Endometrium (tissue), 2 donors: ENCODE results near the gene PSMC6.
"Not testable (repeated sequence)": the region's sequence is repeated elsewhere in the genome, so short reads cannot be mapped to it uniquely, and the experiment has no call there.

ENCODE experiments used
- FAIRE-seq: peaks from 2 replicates; lab custom pipeline; 2012; peaks lifted over from hg19 to GRCh38; lab: Jason Lieb, UNC
- donor health status: control.
- donor health status: control.

The PSMC6 gene

DNA sequence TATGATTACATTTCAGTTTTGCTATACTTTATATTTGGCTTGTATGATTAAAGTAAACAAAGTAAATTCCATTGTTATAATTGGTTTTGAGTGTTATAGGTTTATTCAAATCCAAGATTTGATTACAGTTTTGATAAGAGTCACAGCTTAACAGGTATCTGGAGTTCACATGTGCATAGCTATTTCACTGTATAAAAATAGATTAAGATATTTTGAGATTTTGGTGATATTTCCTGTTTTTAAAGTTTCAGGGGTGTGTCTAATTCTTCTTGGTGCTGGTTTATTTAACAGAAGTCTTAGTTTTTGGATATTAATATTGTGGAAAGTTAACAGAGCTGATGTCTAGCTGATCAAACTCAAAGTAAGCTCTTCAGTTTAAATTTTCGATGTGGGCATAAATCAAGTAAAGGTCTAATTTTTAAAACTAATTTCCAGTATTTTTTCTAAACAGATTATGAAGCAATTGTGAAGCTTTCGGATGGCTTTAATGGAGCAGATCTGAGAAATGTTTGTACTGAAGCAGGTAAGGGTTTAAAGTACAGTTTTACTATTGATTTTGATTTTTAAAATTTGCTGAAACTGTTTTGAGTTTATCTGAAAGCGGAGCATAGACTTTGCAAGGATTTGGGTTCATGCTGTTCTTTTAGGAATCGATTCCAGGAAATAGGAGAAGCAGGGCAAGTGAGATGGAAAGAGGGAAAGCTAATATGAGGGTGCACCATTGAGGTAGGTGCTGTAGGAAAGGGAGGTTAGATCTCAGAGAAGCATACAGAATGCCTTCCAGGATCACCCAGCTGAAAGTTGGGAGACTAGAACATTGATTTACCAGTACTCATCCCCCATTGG lies 16.7 kb downstream of the PSMC6 start:
- no peak for FAIRE-seq

- FAIRE-seq = no peak
Measured at GRCh38 chr14:52724360-52724644, 17.3 kb downstream of the PSMC6 start.

DNA sequence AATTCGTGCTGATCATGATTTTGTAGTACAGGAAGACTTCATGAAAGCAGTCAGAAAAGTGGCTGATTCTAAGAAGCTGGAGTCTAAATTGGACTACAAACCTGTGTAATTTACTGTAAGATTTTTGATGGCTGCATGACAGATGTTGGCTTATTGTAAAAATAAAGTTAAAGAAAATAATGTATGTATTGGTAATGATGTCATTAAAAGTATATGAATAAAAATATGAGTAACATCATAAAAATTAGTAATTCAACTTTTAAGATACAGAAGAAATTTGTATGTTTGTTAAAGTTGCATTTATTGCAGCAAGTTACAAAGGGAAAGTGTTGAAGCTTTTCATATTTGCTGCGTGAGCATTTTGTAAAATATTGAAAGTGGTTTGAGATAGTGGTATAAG lies 20.5 kb downstream of the PSMC6 start:
- FAIRE-seq = peak; percentile 58

- FAIRE-seq = not testable (repeated sequence)
Measured at GRCh38 chr14:52729035-52729434, 22.0 kb downstream of the PSMC6 start.

DNA sequence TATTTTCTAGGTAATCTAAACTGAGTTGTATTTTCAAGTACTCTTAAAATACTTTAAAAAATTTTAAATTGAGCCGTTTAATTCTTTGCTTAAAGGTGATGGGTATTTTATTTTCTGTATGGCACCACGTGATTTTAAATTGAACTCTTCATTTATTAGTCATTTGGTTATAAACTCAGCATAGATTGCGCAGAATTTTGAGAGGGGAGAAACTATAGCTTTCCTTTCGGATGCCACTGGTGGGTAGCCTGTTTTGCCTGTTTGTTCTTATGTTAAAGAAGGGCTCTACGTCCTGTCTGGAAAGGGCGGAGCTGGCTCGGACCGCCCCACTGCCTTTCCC lies 22.6 kb downstream of the PSMC6 start:
- peak; percentile 78 for FAIRE-seq

DNA sequence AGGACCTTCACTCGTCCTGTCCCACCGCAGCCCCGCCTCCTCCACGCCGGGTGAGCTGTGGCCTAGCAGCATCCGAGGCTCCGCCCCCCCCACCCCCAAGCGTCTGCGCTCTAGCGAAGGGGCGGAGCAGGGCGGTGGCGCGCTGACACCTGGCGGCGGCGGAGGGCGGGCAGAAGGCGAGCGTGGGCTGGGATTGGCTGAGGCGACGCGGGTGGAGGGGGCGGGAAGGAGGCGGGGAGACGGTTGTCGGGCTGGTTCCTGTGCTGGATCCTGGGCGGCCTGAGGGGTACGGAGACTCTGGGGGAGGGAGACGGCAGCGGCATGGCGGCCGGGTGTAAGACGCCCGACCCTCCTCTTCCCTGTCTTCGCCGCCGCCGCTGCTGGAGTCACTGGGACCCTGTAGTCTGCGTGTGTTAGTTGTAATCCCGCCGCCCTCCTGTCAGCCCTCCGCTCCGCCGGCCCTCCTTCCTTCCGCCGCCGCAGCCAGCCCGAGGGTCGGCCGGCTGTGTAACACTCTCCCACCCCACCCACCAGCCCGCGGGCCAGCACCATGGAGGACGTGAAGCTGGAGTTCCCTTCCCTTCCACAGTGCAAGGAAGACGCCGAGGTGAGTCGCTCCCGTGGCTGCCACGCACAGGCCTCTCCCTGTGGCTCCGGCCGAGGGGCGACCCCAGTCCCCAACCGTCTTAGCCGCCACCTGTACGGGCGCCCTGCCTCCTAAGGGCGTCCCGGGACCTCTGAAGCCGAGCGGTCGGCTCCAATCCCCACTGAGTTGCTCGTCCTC lies 23.1 kb downstream of the PSMC6 start, which contains the start of gene STYX:
Gene STYX (plus strand): TSS at position 242 of the 784 bp plus-strand sequence. CDS start 309 bp downstream, at position 551.
- no peak for FAIRE-seq

- no peak for FAIRE-seq
Measured at GRCh38 chr14:52730709-52731111, 23.7 kb downstream of the PSMC6 start.

- no peak for FAIRE-seq
Measured at GRCh38 chr14:52733824-52734223, 26.8 kb downstream of the PSMC6 start.

DNA sequence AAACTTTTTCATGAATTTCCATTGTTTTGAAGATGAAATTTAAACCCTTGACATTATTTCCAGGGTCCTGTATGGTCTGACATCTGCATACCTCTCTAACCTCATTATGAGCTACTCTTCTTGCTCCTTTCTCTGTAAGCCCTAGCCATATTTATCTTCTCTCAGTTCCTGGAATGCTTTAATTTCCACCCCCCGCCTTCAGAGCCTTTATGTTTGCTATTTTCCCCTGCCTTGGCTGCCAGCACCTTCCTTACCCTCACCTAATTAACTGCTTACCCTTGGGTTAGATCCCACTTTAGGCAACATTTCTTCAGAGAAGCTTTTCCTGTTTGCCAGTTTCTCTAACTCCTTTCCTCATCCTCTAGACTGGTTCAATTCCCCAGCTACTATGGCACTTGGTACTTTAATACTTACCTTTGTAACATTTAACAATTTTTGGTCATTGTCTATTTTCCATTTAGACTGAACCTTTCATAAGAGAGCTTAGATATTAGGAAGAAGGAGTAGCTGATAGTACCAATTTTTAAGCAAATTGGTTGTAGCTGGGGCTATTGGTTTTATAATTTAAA lies 29.0 kb downstream of the PSMC6 start:
- no peak for FAIRE-seq

- no peak for FAIRE-seq
Measured at GRCh38 chr14:52738409-52738808, 31.4 kb downstream of the PSMC6 start.

- no peak for FAIRE-seq
Measured at GRCh38 chr14:52740751-52741150, 33.8 kb downstream of the PSMC6 start.

DNA sequence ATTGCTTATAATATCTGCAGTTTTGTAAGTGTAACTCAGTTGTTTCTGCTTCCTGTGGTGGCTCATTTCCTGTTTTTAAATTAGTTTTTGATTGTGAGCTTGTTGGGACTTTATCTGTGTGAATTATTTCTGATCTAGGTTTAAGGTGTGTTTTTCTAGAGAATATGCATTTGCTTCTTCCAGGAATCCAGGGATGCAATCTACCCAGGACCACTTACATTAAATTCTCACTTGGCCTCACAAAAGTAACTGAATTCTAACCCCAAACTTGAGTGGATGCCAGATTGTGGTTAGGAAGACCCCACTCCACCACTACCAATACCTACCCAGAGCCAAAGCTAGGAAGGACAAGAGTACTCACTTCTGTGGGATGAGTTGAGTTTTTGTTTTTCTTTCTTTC lies 34.9 kb downstream of the PSMC6 start:
- FAIRE-seq = no peak

- FAIRE-seq = no peak
Measured at GRCh38 chr14:52748647-52749292, 41.8 kb downstream of the PSMC6 start.

DNA sequence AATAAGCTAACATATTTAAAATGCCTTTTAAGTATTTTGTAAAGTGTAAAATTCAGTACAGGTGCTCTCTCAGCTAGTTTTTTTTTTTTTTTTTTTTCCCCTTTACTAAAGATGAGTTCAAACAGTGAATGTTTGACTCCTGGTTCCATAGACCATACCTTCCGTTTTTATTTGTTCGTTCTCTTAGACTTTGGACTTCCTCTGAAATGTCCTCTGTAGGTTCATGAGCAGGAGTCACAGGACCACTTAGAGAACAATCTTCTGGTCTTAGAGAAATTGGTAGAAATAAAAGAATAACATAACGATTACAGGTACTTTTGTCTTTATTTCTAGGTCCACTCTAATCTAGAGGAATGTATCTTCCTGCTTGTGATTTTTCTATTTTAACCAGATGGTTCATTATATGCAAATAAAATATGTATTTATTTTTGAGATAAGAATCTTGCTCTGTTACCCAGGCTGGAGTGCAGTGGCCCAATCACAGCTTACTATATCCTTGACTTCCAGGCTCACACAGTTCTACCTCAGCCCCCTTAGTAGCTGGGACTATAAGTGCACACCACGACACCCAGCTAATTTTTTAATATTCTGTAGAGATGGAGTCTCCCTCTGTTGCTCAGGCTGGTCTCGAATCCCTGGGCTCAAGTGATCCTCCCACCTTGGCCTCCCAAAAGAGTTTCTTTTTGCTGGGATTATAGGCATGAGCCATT lies 48.8 kb downstream of the PSMC6 start:
- no peak for FAIRE-seq

DNA sequence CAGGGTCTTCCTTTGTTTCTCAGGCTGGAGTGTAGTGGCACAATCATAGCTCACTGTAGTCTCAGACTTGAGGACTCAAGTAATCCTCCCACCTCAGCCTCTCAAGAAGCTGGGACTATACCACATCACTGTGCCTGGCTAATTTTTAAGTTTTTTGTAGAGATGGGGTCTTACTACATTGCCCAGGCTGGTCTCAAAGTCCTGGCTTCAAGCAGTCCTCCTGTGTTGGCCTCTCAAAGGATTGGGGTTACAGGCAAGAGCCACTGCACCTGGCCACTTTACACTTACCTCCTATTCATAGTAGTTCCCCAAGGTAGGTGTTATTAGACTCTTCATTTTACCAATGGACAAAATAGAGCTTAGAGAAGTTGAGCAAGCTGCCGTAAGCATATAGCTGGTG lies 52.1 kb downstream of the PSMC6 start:
- no peak for FAIRE-seq

DNA sequence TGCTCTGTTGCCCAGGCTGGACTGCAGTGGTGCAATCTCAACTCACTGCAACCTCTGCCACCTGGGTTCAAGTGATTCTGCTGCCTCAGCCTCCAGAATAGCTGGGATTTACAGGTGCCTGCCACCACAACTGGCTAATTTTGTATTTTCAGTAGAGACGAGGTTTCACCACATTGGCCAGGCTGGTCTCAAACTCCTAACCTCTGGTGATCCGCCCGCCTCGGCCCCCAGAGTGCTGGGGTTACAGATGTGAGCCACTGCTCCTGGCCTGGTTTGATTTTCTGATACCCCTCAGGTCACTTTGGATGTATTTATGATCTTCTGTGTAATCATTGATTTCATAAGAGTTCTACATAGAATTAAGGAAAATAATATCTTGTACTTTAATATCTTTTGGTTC lies 55.9 kb downstream of the PSMC6 start:
- not testable (repeated sequence) for FAIRE-seq

DNA sequence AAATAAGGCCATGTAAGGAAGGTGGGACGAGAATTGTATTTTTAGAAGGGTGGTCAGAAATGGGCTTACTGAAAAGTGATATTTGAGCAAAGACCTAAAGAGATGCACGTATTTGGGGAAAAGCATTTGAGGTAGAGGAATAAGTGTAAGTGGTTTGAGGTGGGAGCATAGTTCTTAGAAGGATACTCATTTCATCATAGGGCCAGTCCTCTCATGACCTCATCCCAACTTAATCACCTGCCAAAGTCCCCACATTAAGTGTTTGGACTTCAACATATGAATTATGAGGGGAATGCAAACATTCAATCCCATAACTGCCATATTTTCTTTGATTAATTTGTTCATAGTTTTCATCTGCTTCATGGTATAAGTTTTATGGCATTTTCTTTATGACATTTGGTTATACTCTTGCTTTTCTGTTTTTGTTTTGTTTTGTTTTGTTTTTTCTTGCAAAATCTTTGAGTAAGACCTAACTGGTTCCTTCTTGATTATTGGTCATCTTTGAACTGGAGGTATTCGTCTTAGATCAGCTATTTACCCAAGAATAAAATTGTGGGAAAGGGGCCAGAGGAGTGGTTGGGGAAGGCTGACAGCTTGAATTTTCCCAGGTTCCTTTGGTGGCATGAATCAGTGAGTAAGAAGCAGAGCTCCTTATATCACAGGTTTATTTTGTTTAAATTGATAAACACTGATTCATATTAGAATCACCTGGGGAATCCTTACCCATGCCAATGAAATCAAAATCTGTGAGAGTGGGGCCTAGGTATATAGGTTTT lies 60.2 kb downstream of the PSMC6 start:
- FAIRE-seq = peak; percentile 78

DNA sequence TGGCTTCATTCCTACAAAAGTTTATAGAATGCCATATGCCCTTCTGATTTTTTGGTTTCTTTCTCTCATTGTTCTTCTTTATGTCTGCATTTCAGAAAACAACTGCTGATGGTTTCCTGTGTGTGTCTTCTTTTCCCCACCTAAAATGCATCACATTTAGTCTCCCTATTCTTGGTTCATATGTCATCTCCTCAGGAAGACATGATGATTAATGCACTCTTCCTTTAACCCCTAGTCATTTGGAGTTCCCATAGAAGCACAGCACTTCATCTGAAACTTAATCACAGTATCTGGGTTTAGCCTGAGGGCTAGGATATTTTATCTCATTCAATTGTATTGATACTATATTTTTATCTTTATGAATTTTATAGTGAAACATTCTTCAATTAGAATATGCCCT lies 62.9 kb downstream of the PSMC6 start:
- FAIRE-seq = no peak

- no peak for FAIRE-seq
Measured at GRCh38 chr14:52776816-52777215, 69.8 kb downstream of the PSMC6 start.
